HG02970 (cell line): ENCODE measurements around the gene RNF5.

Source experiments
- ATAC-seq: cut with Tn5 transposase; IDR thresholded peaks from one replicate; pipeline ENCODE4 v1.9.1; 2021; ENCODE audit warnings: mild to moderate bottlenecking, moderate library complexity, moderate number of reproducible peaks; ENCODE audit not compliant: unreplicated experiment, low FRiP score

Gene RNF5

DNA sequence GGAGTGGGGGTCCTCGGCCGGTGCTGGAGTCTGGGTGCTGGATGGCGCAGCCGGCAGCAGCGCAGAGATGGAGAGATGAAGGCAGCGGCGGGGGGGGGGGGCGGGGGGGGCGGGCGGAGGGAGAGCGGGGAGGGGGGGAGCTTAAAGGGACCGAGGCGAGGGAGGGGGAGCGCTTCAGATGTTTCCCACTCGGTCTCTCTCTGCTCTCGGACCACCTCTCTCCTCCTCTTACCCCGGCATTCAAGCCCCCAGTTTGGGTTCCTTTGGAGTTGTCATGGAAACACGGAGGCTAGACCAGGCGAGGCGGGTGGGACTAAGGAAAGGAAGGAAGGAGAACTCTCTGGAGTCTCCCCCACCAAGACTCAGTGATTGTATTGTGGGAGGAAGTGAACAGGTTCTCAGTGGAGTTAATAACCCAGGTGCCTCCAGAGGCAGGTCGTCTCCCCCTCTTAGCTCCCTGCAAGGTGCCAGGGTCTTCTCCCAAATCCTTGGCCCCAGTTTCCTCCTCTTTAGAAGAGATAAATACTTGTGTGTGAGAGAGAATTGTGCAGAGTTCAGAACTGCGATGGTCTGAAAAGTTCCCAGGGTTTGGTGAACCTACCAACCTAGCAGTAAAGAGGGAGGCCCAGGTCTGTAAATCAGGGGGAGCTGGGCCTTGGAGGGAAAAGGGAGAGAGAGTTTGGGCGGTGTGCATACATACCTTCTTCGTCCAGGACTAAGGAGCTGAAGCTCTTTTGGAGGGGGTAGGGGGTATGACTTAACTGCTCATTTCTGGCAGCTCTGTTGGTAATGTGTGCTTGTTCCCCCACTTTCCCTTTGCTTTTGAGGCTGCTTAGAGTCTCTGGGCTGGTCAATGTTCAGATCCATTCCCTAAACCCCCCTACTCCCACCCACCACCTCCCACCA is 26.1 kb upstream of the RNF5 start, which contains the start of gene PRRT1:
TSS of gene PRRT1 (minus strand) at position 77 of the 906 bp plus-strand sequence. CDS start 112 bp downstream, outside the sequence.
- no peak for ATAC-seq

DNA sequence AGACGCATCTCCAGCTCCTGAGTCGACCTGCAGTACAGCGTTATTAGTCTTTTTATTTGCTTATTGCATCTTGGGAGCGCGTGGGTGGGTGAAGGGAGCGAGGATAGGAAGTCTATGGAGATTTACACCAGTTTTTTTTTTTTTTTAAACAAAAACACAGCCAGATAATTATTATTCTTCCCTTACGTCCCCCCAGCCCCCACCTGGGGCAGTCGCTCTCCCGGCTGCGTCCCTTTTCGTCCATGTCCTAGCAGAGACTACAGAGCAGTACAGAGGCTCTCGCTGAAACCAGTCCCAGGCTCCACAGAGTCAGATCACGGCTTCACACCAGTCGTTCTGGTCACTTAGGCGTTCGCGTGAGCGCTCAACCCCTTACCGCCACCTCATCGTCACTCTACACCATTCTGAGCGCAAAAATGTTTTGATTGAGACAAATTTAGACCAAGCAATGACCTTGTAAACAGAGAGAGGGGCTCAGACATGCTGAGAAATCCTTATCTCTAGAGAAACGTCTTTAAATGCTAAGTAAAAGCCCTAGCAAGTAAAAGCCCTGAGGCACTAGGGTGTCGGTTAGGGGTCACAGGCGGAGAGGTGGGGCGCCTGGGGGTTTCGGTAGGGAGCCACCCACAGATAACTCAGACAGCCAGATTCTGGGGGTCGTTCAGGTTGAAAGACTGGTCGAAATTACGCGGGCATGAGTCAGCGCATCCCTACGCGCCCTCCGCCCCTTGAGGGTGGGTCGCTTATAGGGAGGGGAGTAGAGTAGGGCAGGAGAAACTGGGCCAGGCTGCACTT is 25.2 kb upstream of the RNF5 start:
- no peak for ATAC-seq

DNA sequence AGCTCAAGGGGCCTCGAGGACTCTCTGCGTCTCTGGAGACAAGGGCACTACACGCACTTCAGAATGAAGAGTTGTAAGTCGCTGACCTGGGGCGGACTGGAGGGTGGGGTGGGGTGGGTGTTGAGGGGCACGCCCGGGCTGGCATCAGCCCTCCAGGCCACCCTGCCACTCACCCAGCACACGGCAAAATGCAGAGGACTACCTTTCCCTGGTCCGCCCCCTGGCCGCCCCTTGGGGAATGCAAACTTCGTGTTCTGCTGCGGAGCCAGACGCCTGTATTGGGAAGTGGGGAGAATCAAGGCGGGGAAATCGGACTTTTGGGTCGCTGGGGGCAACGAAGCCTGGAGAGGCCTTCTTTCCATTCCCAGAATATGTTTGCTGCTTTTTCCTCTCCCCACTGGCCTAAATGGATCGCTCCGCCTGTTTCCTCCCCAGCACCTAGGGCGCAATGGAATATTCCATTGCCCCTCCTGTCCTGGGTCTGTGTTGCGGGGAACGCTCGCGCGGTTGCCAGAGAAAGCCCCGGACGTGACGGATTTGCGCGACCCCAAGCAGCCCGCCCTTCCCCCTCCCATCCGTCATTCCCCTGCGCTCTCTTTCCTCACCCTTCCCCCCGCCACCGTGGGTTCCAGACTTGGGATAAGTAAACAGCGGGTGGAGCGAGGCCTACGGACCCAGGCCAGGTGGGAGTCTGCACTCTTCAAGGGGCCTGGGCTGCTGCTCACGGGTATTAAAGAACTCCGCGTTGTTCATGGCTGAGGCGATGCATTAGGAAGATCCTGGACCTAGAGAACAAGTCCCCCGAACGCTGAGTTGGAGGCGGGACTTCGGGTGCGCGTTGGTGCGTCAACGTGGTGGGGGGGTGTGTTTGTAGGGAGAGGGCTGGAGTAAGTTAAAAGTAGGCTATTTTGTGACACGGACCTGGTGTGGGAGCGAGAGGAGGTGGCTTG is 24.4 kb upstream of the RNF5 start, which contains the start of gene PPT2:
TSS of gene PPT2 (plus strand) at position 578 of the 950 bp plus-strand sequence. CDS start 454 bp downstream, outside the sequence.
- ATAC-seq, result no peak

DNA sequence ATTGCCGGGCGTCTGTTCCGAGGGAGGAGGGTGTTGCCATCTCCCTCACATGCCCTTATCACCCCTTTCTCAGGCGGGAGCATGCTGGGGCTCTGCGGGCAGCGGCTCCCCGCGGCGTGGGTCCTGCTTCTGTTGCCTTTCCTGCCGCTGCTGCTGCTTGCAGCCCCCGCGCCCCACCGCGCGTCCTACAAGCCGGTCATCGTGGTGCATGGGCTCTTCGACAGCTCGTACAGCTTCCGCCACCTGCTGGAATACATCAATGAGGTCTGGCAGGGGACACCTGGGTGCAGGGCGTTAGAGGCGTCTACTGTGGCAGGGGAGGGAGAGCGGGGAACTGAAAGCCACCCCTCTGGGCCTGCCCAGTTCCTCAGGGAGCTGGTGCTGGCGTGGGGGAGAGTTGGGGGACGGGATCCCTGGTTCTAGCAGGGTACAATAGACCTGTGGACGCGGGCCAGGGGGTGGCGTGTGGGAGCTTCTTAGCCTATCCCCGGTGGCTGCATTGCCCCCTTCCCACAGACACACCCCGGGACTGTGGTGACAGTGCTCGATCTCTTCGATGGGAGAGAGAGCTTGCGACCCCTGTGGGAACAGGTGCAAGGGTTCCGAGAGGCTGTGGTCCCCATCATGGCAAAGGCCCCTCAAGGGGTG is 23.6 kb upstream of the RNF5 start:
- no peak for ATAC-seq

DNA sequence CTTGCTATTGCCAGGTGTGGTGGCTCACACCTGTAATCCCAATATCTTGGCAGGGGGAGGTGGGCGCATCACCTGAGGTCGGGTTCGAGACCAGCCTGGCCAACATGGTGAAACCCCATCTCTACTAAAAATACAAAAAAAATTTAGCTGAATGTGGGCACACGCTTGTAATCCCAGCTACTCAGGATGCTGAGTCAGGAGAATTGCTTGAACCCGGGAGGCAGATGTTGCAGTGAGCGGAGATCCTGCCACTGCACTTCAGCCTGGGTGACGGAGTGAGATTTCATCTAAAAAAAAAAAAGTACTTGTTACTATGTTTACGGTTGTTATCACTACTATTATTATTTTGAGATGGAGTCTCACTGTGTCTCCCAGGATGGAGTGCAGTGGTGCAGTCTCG is 21.3 kb upstream of the RNF5 start:
- no peak for ATAC-seq

- ATAC-seq, result no peak
Observed at GRCh38 chr6:32158052-32158451, 20.2 kb upstream of the RNF5 start.

DNA sequence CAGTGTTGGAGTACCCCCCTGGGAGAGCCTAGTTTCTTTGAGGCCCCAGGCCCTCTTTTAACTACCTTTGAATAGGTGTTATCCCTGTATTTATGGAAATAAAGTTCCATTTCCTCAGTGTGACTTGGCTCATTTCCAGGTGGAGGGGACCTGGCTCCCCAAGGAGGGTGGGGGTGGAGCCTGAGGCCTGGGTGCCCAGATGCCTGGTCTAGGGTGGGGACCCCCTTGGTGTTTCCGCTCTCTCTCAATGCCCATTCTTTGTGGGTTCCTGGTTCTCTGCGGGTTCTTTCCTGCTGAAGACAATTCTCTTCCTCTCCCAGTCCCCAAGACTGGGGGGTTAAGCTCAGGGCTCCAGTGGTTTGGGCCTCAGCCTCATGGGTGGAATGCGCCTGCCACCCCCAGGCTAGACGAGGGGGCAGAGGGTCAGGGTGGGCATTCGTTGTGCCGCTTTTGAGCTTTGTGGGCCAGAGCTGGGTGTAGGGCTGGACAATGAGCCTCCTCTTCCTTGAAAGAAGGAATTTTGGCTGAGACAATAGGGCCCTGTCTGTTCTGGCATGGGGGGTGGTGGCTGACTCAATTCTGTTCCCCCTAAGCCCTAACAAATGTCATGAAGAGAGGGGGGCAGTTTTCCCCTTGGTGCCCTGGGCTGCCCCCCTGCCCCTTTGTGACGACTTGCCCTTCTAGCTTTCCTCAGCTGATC is 14.5 kb upstream of the RNF5 start:
- no peak for ATAC-seq

DNA sequence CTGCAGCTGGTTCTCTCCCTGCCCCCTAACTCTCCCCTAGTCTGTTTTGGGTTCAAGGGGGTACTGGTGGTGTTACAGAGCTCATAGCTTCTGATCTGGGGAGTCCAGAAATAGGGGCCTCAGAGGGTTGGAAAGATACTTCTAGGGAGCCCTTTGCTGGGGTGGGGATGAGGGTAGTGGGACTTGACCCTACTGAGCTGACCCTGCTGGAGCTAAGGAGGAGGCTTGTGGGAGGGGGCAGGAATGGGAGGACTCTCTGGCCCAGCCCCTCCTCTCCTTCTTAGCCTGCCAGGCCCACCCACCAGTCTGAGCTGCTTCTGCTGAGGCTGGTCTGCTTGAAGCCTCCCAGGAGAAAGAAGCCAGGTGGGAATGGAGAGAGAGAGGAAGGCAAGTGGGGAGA is 13.9 kb upstream of the RNF5 start, which contains the start of gene EGFL8:
TSS of gene EGFL8 (plus strand) at position 301 of the 400 bp plus-strand sequence. CDS start 1,571 bp downstream, outside the sequence.
- no peak for ATAC-seq

GRCh38 chr6:32166411-32167061 is 11.7 kb upstream of the RNF5 start:
- ATAC-seq, result no peak

- no peak for ATAC-seq
Observed at GRCh38 chr6:32167154-32167760, 10.9 kb upstream of the RNF5 start.

DNA sequence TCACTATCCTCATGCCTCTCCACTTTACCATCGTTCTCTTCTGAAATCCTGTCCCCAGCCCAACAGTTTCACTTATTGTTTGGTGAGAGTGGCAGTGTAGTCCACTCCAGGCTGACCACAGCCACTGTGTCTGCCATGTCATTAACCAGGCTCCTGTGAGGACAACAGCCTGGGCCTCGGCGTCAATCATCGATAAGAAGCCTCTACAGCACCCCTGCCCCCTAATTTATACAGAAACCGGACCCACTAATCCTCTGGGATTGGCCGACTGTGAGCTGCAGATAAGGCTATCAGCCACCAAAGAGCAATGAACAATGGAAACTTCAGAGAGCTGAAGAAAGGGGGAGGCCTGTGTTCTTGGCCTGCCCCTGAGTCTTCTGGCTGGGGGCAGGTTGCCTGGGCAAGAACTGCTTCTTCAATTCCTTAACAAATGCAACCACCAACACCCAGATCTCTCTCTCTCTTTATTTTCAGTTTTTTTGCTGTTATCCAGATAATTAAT is 10.4 kb upstream of the RNF5 start:
- ATAC-seq, result no peak

DNA sequence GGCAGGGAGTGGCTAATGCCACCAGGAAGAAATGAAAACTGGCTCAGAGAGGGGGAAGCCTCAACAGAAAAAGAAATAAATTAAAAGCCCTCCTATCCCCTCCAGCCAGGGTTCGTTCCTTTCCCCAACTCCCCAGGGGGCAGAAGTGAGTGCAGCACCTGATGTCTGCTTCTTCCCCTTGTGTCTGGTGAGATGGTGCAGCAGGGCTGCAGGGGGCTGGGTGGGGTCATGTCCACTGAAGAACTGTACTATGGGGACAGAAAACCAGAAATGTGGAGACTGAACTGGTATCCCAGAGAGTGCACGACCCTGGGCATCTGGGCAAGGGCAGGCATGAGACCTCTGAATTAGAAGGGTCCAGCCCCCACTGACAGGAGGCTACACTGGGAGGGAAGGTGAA is 9.9 kb upstream of the RNF5 start:
- ATAC-seq, result no peak

GRCh38 chr6:32168807-32169591 is 9.2 kb upstream of the RNF5 start:
- ATAC-seq, result no peak

DNA sequence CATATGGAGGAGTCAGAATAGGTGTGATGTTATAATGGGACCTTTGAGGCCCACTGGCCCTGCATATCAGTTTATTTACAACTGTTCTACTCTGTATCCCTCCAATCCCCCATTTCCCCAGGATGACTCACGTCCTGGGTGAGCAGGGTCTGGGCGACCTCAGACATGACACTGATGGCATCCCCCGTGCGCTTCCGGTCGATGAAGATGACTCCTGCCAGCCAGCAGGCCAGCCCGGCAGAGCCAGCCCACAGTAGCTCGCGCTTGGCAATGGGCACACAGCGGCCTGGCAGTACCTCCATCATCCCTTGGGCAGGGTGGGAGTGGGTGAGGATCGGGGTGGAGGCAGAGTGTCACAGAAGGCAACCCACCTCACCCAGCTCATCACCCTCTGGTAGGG is 7.9 kb upstream of the RNF5 start:
- ATAC-seq, result no peak

- ATAC-seq, result no peak
Observed at GRCh38 chr6:32171234-32171633, 7.0 kb upstream of the RNF5 start.

DNA sequence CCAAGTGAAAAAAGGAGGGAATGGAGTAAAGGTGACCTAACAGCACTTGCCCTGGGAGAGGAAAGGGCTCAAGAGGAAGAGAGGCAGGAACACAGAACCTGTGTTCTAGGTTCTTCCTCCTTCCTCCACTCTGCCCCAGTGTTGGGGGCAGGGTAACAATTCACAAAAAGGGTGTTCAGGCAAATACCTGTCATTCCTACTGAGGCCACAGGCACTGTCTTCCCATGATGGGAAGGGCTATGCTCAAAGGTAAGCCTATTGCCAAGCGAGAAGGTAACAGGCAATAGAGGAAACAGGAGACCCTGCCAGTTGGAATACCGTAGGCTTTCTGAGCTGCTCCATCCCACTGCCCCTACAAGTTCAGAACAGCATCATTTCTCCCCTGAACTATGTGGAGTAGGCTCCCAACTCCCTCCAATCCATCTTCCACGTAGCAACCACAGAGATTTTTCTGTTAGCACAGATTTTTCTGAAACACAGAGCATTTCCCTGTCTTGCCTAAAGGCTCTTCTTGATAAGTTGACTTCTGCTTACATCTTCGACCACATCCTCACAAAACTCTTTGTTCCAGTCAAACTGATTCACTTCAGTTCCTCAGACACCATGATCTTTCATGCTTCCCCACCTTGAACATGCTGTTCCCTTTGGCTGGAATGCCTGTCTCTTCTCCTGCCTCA is 5.0 kb upstream of the RNF5 start:
- no peak for ATAC-seq

GRCh38 chr6:32174416-32174815 is 3.8 kb upstream of the RNF5 start:
- no peak for ATAC-seq
